SH-SY5Y (cell line): ENCODE data around the gene RPL31.

ENCODE experiments used
- GATA2 ChIP-seq: IDR thresholded peaks from 2 replicates; pipeline ENCODE4 v1.6.1; 2011; ENCODE audit warnings: mild to moderate bottlenecking, low read depth, low read length
- GATA3 ChIP-seq: IDR thresholded peaks from 2 replicates; pipeline ENCODE4 v1.6.1; 2011; ENCODE audit warnings: low read depth, mild to moderate bottlenecking, low read length, moderate library complexity

DNA sequence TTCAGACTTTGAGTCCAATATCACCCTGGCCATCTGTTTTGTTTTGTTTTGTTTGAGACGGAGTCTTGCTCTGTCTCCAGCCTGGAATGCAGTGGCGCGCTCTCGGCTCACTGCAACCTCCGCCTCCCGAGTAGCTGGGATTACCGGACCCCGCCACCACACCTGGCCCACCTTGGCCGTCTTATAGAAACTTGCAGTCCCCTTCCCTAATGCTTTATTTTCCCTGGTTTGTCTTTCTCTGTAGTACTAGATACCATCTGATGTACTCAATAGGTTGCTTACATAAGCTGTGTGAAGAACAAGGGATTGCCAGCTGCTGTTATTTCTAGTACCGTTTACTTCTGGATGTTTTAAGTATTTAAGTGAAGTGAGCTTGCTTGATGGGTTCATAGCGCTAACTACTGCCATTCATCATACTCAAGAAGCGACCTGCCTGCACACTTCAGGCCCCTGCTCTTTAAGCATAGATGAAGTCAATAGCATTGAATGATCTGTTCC is 1.2 kb downstream of the RPL31 start:
- no peak for TF ChIP-seq GATA2
- no peak for TF ChIP-seq GATA3
